HEK293 (cell line): ENCODE measurements around the gene ANGEL1.

Source experiments
- EGR2 ChIP-seq: fragments of 450-650 bp; formaldehyde crosslinking; IDR thresholded peaks from 2 replicates; pipeline ENCODE4 v1.5.1; 2016; ENCODE audit warnings: low read depth, missing biosample characterization, missing genetic modification characterization
- GLI4 ChIP-seq: fragments of 450-650 bp; formaldehyde crosslinking; IDR thresholded peaks from 2 replicates; pipeline ENCODE4 v1.5.1; 2016; ENCODE audit warnings: missing biosample characterization, missing genetic modification characterization
- HIC1 ChIP-seq: fragments of 450-650 bp; formaldehyde crosslinking; IDR thresholded peaks from 2 replicates; pipeline ENCODE4 v1.5.1; 2016; ENCODE audit warnings: missing biosample characterization, missing genetic modification characterization
- KLF1 ChIP-seq: fragments of 450-650 bp; formaldehyde crosslinking; IDR thresholded peaks from 2 replicates; pipeline ENCODE4 v1.5.1; 2016; ENCODE audit warnings: missing biosample characterization, missing genetic modification characterization
- KLF16 ChIP-seq: fragments of 450-650 bp; formaldehyde crosslinking; IDR thresholded peaks from 2 replicates; pipeline ENCODE4 v1.5.1; 2017; ENCODE audit warnings: missing biosample characterization, missing genetic modification characterization
- SP2 ChIP-seq: fragments of 450-650 bp; formaldehyde crosslinking; IDR thresholded peaks from 2 replicates; pipeline ENCODE4 v1.5.1; 2016; ENCODE audit warnings: missing biosample characterization, missing genetic modification characterization
- SP3 ChIP-seq: fragments of 450-650 bp; formaldehyde crosslinking; IDR thresholded peaks from 2 replicates; pipeline ENCODE4 v1.5.1; 2016; ENCODE audit warnings: missing biosample characterization, missing genetic modification characterization
- TSHZ1 ChIP-seq: fragments of 450-650 bp; formaldehyde crosslinking; IDR thresholded peaks from 2 replicates; pipeline ENCODE4 v1.5.1; 2016; ENCODE audit warnings: missing biosample characterization, missing genetic modification characterization, borderline replicate concordance
- YY1 ChIP-seq: fragments of 450-650 bp; formaldehyde crosslinking; IDR thresholded peaks from 2 replicates; pipeline ENCODE4 v1.5.1; 2018; ENCODE audit warnings: missing biosample characterization, missing genetic modification characterization
- ZBTB11 ChIP-seq: fragments of 450-650 bp; formaldehyde crosslinking; conservative IDR thresholded peaks from 2 replicates; pipeline ENCODE4 v1.5.1; 2016; ENCODE audit warnings: low read depth, missing biosample characterization, missing genetic modification characterization
- ZBTB7A ChIP-seq: fragments of 450-650 bp; formaldehyde crosslinking; IDR thresholded peaks from 2 replicates; pipeline ENCODE4 v1.5.1; 2016; ENCODE audit warnings: low read depth, missing biosample characterization, missing genetic modification characterization
- ZEB2 ChIP-seq: fragments of 450-650 bp; formaldehyde crosslinking; IDR thresholded peaks from 2 replicates; pipeline ENCODE4 v1.5.1; 2016; ENCODE audit warnings: missing biosample characterization, missing genetic modification characterization
- ZNF211 ChIP-seq: fragments of 450-650 bp; formaldehyde crosslinking; IDR thresholded peaks from 2 replicates; pipeline ENCODE4 v1.5.1; 2016; ENCODE audit warnings: low read depth, missing biosample characterization, missing genetic modification characterization
- ZNF335 ChIP-seq: fragments of 450-650 bp; formaldehyde crosslinking; conservative IDR thresholded peaks from 2 replicates; pipeline ENCODE4 v1.5.1; 2016; ENCODE audit warnings: missing biosample characterization, missing genetic modification characterization
- ZNF561 ChIP-seq: fragments of 450-650 bp; IDR thresholded peaks from 2 replicates; pipeline ENCODE4 v1.5.1; 2018; ENCODE audit warnings: missing biosample characterization, missing genetic modification characterization, borderline replicate concordance
- ZNF629 ChIP-seq: fragments of 450-650 bp; formaldehyde crosslinking; IDR thresholded peaks from 2 replicates; pipeline ENCODE4 v1.5.1; 2017; ENCODE audit warnings: missing biosample characterization, missing genetic modification characterization
- ZNF658 ChIP-seq: fragments of 450-650 bp; formaldehyde crosslinking; IDR thresholded peaks from 2 replicates; pipeline ENCODE4; 2016; ENCODE audit warnings: missing biosample characterization, missing genetic modification characterization
- ZNF664 ChIP-seq: fragments of 450-650 bp; formaldehyde crosslinking; IDR thresholded peaks from 2 replicates; pipeline ENCODE4 v1.5.1; 2016; ENCODE audit warnings: missing biosample characterization, missing genetic modification characterization
- ZNF76 ChIP-seq: fragments of 450-650 bp; formaldehyde crosslinking; IDR thresholded peaks from 2 replicates; pipeline ENCODE4; 2016; ENCODE audit warnings: low read depth, missing biosample characterization, missing genetic modification characterization, borderline replicate concordance
- ZNF785 ChIP-seq: fragments of 450-650 bp; formaldehyde crosslinking; IDR thresholded peaks from 2 replicates; pipeline ENCODE4 v1.5.1; 2016; ENCODE audit warnings: missing biosample characterization, missing genetic modification characterization
- ZNF843 ChIP-seq: fragments of 450-650 bp; formaldehyde crosslinking; IDR thresholded peaks from 2 replicates; pipeline ENCODE4 v1.5.1; 2016; ENCODE audit warnings: missing biosample characterization, missing genetic modification characterization
- ZSCAN18 ChIP-seq: fragments of 450-650 bp; formaldehyde crosslinking; IDR thresholded peaks from 2 replicates; pipeline ENCODE4 v1.5.1; 2016; ENCODE audit warnings: missing biosample characterization, missing genetic modification characterization
- ZSCAN30 ChIP-seq: fragments of 450-650 bp; IDR thresholded peaks from 2 replicates; pipeline ENCODE4 v1.5.1; 2018; ENCODE audit warnings: missing biosample characterization, mild to moderate bottlenecking, missing genetic modification characterization, moderate library complexity
- ZSCAN4 ChIP-seq: fragments of 450-650 bp; formaldehyde crosslinking; IDR thresholded peaks from 2 replicates; pipeline ENCODE4 v1.5.1; 2017; ENCODE audit warnings: missing biosample characterization, missing genetic modification characterization
- ZSCAN5A ChIP-seq: fragments of 450-650 bp; formaldehyde crosslinking; IDR thresholded peaks from 2 replicates; pipeline ENCODE4 v1.5.1; 2016; ENCODE audit warnings: missing biosample characterization, missing genetic modification characterization

The ANGEL1 gene

GRCh38 chr14:76812422-76813383, at the start of gene ANGEL1 (continued):
- TF ChIP-seq ZEB2 (tag by site-specific recombination) (no peak), ZNF658 (tag by site-specific recombination) (no peak), YY1 (tag by site-specific recombination) (peak; percentile 59), ZBTB11 (tag by site-specific recombination) (peak; percentile 22; the same call in 1 of the 2 replicates), KLF16 (tag by site-specific recombination) (peak; percentile 90), ZNF785 (tag by site-specific recombination) (no peak), ZBTB7A (tag by site-specific recombination) (no peak), ZNF211 (tag by site-specific recombination) (no peak), ZNF76 (tag by site-specific recombination) (0 out of 2 replicates have a peak, but pooled peaks have one; percentile 67), SP3 (tag by site-specific recombination) (peak; percentile 83), ZSCAN5A (tag by site-specific recombination) (peak; percentile 70; the same call in 1 of the 2 replicates), ZSCAN4 (tag by site-specific recombination) (no peak), KLF1 (tag by site-specific recombination) (no peak), GLI4 (tag by site-specific recombination) (no peak), ZNF561 (peak; percentile 76; the same call in 1 of the 2 replicates), SP2 (tag by site-specific recombination) (peak; percentile 66), HIC1 (tag by site-specific recombination) (0 out of 2 replicates have a peak, but pooled peaks have one; percentile 25), ZSCAN30 (tag by site-specific recombination) (peak; percentile 89), EGR2 (tag by site-specific recombination) (peak; percentile 87), ZSCAN18 (tag by site-specific recombination) (no peak), ZNF664 (tag by site-specific recombination) (no peak), ZNF629 (tag by site-specific recombination) (peak; percentile 49), ZNF843 (tag by site-specific recombination) (0 out of 2 replicates have a peak, but pooled peaks have one; percentile 15), TSHZ1 (tag by site-specific recombination) (peak; percentile 13; the same call in 1 of the 2 replicates), ZNF335 (peak; percentile 86)
